Smooth muscle cell (in vitro differentiated cells): ENCODE data around the gene GTPBP2. TPM values are rescaled to one million over a fixed set of nuclear protein-coding genes. Genes with fewer than 3 reads are reported as not detected.
"Not testable (repeated sequence)": the region's sequence is repeated elsewhere in the genome, so short reads cannot be mapped to it uniquely, and the experiment has no call there.

Experiments used
- DNase-seq: peaks from one replicate; lab custom pipeline; 2025; ENCODE audit not compliant: unreplicated experiment; lab: John Stamatoyannopoulos, UW
- H2AFZ ChIP-seq: fragments of 200-600 bp; sonication (generic); 2 replicates; pipeline ENCODE4 v1.6.0; 2016; ENCODE audit warnings: antibody characterized with exemption, low read depth, mild to moderate bottlenecking
- H3F3A ChIP-seq: fragments of 200-600 bp; sonication (generic); 2 replicates; pipeline ENCODE4 v1.6.0; 2017; ENCODE audit warnings: antibody characterized with exemption, low read depth
- H3K27ac ChIP-seq: fragments of 200-600 bp; sonication (generic); 2 replicates; pipeline ENCODE4 v1.5.1; 2016; ENCODE audit warnings: low read depth, mild to moderate bottlenecking
- H3K27me3 ChIP-seq: fragments of 200-600 bp; sonication (generic); 2 replicates; pipeline ENCODE4 v1.6.1; 2016; ENCODE audit warnings: low read depth, mild to moderate bottlenecking
- H3K36me3 ChIP-seq: fragments of 200-600 bp; sonication (generic); 2 replicates; pipeline ENCODE4 v1.5.1; 2016; ENCODE audit warnings: low read depth
- H3K4me1 ChIP-seq: fragments of 200-600 bp; sonication (generic); 2 replicates; pipeline ENCODE4 v1.5.1; 2016; ENCODE audit warnings: low read depth
- H3K4me2 ChIP-seq: fragments of 200-600 bp; sonication (generic); 2 replicates; pipeline ENCODE4 v1.6.0; 2016; ENCODE audit warnings: mild to moderate bottlenecking
- H3K4me3 ChIP-seq: fragments of 200-600 bp; sonication (generic); 2 replicates; pipeline ENCODE4 v1.5.1; 2016; ENCODE audit warnings: mild to moderate bottlenecking
- H3K79me2 ChIP-seq: fragments of 200-600 bp; sonication (generic); 2 replicates; pipeline ENCODE4 v1.6.0; 2016; ENCODE audit warnings: low read depth, mild to moderate bottlenecking
- H3K9ac ChIP-seq: fragments of 200-600 bp; sonication (generic); 2 replicates; pipeline ENCODE4 v1.6.0; 2016; ENCODE audit warnings: low read depth
- H3K9me3 ChIP-seq: fragments of 200-600 bp; sonication (generic); replicated peaks from 2 replicates; pipeline ENCODE4 v1.5.1; 2016; ENCODE audit warnings: low read depth
- H4K20me1 ChIP-seq: fragments of 200-600 bp; sonication (generic); 2 replicates; pipeline ENCODE4 v1.6.0; 2016; ENCODE audit warnings: low read depth
- WGBS: methylation state at CpG from one replicate; pipeline ENCODE4 v1.1.7; 2016; ENCODE audit warnings: low lambda C conversion rate; 5-methylcytosine and 5-hydroxymethylcytosine counted together
- polyA plus RNA-seq: library from polyadenylated mRNA; unstranded; fragments of >200 nt; fragmentation: Nextera tagmentation; extraction: Ambion mirVana; gene quantifications from 2 replicates; pipeline ENCODE4 v1.2.1, GENCODE V29; 2016
- total RNA-seq: library from RNA; depleted of rRNA; stranded (reverse); fragments of >200 nt; gene quantifications from 2 replicates; pipeline ENCODE4 v1.2.3, GENCODE V29; 2014
- TF ChIP-seq, protein P1 (sequence below): fragments of 200-600 bp; sonication (generic); IDR thresholded peaks from 2 replicates; pipeline ENCODE4 v1.5.1; 2017; ENCODE audit warnings: borderline replicate concordance, mild to moderate bottlenecking, antibody characterized with exemption; ENCODE audit not compliant: insufficient read depth, poor library complexity, severe bottlenecking

GTPBP2 gene
- total and polyA plus RNA-seq, 2 experiments from 2014 or later = 18.3 to 53.7 TPM

DNA sequence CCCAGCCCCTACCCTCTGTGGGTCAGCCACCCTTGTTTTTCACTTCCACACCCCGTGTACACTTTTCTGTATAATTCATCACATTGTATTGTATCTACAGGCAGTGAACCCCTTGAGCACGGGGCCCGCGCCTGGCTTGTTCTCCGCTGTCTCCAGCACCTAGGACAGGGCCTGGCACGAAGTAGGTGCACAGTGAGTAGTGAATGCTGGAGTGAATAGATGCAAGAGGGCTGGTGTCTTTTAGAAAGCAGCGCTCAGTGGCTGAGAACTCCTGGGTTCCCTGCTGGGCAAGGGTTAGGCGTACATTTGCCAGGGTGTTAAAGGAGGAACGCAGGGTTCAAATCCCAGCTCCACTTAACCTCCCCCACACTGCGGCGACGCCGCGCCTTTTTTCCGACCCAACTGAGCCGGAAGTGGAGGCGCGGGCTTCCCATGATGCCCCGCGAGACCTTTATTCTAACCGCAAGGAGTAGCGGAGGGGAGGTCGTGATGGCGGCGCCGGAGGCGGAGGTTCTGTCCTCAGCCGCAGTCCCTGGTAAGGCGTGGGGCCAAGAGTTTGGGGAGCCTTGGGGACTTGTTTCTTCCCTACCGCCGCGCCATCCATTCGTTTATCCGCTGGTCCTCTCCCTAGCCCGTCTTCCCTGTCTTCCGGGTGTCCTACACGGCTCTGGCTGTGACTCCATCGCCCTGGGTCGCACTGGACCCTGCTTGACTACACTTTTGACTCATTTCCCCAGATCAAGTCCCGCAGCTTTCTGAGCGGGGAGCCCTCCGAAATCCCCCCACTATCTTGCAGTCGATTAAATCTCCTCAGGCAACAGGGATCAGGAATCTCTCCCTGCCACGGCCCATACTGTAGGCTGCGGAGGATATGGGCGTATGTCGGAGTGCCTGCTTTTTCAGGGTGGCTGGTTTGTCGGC is 6.6 kb upstream of the GTPBP2 start, which contains the start of gene MAD2L1BP:
TSS of gene MAD2L1BP (plus strand) at position 454 of the 921 bp plus-strand sequence. CDS start at position 490, 36 bp downstream.
- peak; percentile 23 for DNase-seq
- H3K79me2 ChIP-seq = peaks cover 40% of the 10 kb centered on the region

DNA sequence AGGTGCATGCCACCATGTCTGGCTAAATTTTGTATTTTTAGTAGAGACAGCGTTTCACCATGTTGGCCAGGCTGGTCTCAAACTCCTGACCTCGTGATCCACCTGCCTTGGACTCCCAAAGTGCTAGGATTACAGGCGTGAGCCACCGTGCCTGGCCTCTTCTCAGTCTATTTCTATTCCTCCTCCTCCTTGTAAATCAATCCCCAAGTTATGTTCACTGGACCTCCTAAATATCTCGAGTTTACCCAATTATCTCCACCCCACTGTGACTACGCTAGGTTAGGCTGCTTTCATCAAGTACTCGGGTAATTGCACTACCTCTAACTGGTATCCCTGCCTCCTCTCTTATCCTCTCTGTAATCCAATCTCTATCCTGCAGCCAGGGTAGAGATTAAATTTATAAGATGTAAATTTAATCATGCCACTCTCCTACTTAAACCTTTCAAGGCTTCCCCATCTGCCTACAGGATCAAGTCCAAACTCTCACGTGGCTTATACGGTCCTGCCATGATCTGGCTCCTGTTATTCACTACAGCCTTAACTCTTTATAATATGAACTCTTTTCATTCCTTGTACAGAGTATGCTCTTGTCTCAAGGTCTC is 5.7 kb upstream of the GTPBP2 start:
- no peak overlapping the region for H3K4me3 ChIP-seq
- no peak overlapping the region for H3K27ac ChIP-seq

More for the DNA sequence above, 6.6 kb upstream of the GTPBP2 start, which contains the start of gene MAD2L1BP:
- H3K36me3 ChIP-seq = no peaks in the 10 kb centered on the region
- H3F3A ChIP-seq = peaks cover 8% of the 10 kb centered on the region
- no peaks in the 10 kb centered on the region for H3K27me3 ChIP-seq
- H3K4me3 ChIP-seq = peak within 1 kb of the TSS; percentile 84
- H3K9ac ChIP-seq = peak within 1 kb of the TSS; percentile 82
- no peaks in the 10 kb centered on the region for H3K9me3 ChIP-seq
- TF ChIP-seq, protein P1, sequence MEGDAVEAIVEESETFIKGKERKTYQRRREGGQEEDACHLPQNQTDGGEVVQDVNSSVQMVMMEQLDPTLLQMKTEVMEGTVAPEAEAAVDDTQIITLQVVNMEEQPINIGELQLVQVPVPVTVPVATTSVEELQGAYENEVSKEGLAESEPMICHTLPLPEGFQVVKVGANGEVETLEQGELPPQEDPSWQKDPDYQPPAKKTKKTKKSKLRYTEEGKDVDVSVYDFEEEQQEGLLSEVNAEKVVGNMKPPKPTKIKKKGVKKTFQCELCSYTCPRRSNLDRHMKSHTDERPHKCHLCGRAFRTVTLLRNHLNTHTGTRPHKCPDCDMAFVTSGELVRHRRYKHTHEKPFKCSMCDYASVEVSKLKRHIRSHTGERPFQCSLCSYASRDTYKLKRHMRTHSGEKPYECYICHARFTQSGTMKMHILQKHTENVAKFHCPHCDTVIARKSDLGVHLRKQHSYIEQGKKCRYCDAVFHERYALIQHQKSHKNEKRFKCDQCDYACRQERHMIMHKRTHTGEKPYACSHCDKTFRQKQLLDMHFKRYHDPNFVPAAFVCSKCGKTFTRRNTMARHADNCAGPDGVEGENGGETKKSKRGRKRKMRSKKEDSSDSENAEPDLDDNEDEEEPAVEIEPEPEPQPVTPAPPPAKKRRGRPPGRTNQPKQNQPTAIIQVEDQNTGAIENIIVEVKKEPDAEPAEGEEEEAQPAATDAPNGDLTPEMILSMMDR = no peak
- H3K4me1 ChIP-seq = peaks cover 21% of the 10 kb centered on the region
- peak within 1 kb of the TSS; percentile 87 for H3K4me2 ChIP-seq
- H4K20me1 ChIP-seq = peaks cover 24% of the 10 kb centered on the region
- 5% methylated on average over 48 of the region's 48 CpGs for WGBS
- peak within 1 kb of the TSS; percentile 77 for H2AFZ ChIP-seq
- H3K27ac ChIP-seq = peak within 1 kb of the TSS; percentile 20

DNA sequence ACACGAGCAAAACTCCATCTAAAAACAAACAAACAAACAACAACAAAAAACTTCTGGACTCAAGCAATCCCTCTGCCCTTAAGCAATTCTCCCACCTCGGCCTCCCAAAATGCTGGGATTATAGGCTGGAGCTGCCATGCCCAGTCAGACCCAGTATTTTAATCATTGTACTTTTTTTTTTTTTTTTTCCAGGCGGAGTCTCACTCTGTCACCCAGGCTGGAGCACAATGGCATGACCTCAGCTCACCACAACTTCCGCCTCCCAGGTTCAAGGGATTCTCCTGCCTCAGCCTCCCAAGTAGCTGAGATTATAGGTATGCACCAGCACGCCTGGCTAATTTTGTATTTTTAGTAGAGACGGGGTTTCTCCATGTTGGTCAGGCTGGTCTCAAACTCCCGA is 3.9 kb upstream of the GTPBP2 start:
- not testable (repeated sequence) for H3K27ac ChIP-seq, H3K36me3 ChIP-seq, DNase-seq, H3K4me3 ChIP-seq, H3K9ac ChIP-seq, H3K27me3 ChIP-seq, H3K9me3 ChIP-seq, H3K4me2 ChIP-seq, H4K20me1 ChIP-seq, H2AFZ ChIP-seq
- H3F3A ChIP-seq = peaks cover 15% of the 10 kb centered on the region
- H3K79me2 ChIP-seq = peaks cover 32% of the 10 kb centered on the region
- peaks cover 16% of the 10 kb centered on the region for H3K4me1 ChIP-seq
- WGBS = 94% methylated on average over 7 of the region's 7 CpGs

More for the DNA sequence above, 5.7 kb upstream of the GTPBP2 start:
- peaks cover 21% of the 10 kb centered on the region for H3K4me1 ChIP-seq
- no peak for DNase-seq
- H3K9ac ChIP-seq = no peak overlapping the region
- no peaks in the 10 kb centered on the region for H3K9me3 ChIP-seq
- H3K36me3 ChIP-seq = no peaks in the 10 kb centered on the region
- H2AFZ ChIP-seq = no peak overlapping the region
- WGBS = 93% methylated on average over 9 of the region's 9 CpGs
- peaks cover 10% of the 10 kb centered on the region for H3F3A ChIP-seq
- H4K20me1 ChIP-seq = peaks cover 18% of the 10 kb centered on the region
- peak overlapping the region; percentile 87 for H3K4me2 ChIP-seq
- H3K27me3 ChIP-seq = no peaks in the 10 kb centered on the region
- peaks cover 38% of the 10 kb centered on the region for H3K79me2 ChIP-seq
- TF ChIP-seq, protein P1 = no peak

DNA sequence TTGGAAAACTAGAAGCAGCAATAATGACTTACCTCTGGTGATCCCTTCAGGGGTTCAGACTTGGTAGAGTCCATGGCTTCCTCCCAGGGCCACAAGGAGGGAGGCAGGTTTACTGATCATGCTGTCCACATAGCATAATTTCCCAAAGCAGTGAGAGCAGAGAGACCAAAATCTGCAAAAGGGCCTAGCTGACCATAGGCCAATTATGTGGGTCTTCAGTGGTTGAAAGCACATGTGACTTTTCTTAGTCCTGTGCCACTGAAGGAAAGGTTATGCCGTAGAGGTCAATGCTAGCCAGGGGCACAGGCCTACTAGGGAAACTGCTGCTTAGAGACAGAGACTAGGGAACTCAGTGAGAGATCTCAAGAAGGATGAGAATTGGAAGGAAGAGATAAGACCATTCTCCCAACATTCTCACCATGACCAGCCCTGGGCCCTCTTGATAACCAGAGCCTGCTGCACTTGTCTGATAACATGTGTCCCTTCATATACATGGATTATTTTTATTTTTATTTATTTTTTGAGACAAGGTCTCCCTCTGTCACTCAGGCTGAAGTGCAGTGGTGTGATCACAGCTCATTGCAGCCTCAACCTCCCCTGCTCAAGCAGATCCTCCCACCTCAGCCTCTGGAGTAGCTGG is 2.0 kb upstream of the GTPBP2 start:
- DNase-seq = no peak
- TF ChIP-seq, protein P1 = no peak
- Histone ChIP-seq H3K79me2 (peaks cover 29% of the 10 kb centered on the region), H3K4me1 (peaks cover 12% of the 10 kb centered on the region), H3K4me3 (no peak overlapping the region), H3K27ac (peak overlapping the region; percentile 95), H3F3A (peaks cover 15% of the 10 kb centered on the region), H4K20me1 (no peaks in the 10 kb centered on the region), H3K9ac (no peak overlapping the region), H3K36me3 (no peaks in the 10 kb centered on the region), H2AFZ (no peak overlapping the region), H3K4me2 (no peak overlapping the region), H3K27me3 (no peaks in the 10 kb centered on the region), H3K9me3 (no peaks in the 10 kb centered on the region)
- 100% methylated on average over 1 of the region's 1 CpG for WGBS
